ENCODE results near the gene BOLL.
A peak's percentile ranks its signal among the peaks of the same experiment; 100 is the strongest.
"Not testable (repeated sequence)": the region's sequence is repeated elsewhere in the genome, so short reads cannot be mapped to it uniquely, and the experiment has no call there.

BOLL gene, protein sequence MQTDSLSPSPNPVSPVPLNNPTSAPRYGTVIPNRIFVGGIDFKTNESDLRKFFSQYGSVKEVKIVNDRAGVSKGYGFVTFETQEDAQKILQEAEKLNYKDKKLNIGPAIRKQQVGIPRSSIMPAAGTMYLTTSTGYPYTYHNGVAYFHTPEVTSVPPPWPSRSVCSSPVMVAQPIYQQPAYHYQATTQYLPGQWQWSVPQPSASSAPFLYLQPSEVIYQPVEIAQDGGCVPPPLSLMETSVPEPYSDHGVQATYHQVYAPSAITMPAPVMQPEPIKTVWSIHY

DNA sequence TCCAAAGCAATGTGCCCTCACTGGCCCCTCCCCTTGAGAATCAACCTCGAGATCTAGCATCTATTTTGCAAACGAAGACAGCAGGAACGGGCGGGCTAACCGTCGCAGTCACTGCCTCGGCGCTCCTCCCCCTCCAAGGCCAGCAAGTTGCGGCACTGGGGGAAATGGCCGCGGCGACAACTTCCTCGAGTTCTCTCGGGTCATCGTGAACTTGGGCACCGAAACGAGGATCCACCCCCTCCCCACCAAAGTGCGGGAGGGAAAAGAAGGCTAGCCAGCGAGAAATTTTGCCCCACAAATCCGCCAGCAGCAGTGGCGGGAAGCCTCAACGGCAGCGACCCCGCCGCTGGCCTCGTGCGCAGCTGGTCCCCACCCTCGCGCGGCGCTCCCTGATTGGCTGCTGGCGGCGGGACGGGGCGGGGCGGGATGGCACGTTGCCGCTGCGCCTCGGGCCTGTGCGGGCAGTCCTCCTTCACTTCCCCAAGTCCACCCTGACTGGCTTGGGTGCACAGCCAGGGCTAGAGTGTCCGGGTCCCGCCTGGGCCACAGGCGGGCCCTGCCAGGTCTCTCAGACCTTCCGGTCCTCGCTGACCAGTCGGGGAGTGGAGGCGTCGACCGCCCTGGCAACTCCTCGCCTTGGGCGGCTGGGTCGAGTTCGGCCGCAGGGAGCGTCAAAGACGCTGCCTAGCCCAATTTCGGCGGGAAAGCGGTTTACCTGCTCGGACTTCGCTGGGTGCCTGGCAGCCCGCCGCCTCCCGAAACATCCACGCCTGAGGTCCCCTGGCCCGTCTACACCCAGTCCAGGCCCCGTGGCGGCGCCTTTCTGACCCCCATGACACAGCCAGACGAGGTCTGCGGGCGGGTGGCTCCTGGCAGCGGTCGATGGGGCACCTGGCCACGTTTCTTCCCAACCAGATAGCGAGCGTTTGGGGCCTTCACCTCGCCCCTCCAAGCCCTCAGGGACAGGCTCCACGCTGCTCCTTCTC is at the start of gene BOLL:
TSS of gene BOLL (minus strand) at position 364 of the 986 bp plus-strand sequence. CDS start 3,469 bp downstream, outside the sequence.
- DNase-seq (ENCODE audit: low read depth in 2 of 3, low spot score in 2 of 3), result no peak

GRCh38 chr2:197834771-197835170 is 49.7 kb upstream of the BOLL start:
- not testable (repeated sequence) for DNase-seq (ENCODE audit: low read depth in 2 of 3, low spot score in 2 of 3)

DNA sequence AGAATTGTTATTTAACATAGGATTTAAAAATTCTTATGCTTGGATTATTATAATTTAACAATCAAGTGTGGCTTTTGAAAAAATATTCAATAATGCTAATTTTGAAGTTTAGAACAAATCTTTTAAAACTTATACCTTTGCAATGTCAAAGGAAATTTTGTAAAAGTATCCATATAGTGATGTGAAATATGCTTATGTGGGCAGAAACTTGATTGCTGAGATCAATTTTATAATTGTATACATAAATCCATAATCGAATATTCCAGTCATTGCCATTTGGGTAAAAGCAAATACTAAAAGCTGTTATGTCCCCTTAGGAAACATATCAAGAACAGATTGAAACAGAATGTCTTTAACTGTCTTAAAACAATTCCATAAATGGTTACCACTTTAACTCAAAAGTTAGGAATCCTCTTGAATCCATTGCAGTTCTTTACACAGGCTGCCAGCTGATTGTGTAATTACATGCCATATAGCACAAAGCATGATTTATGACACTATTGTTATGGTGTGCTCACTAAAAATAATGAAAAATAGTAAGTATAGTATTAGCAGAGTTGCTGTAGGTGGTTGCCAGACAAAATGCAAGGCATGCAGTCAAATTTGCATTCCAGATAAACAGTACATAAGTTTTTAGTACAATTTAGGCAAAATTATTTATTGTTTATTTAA is 43.5 kb upstream of the BOLL start:
- DNase-seq (ENCODE audit: low read depth in 2 of 3, low spot score in 2 of 3), result no peak

DNA sequence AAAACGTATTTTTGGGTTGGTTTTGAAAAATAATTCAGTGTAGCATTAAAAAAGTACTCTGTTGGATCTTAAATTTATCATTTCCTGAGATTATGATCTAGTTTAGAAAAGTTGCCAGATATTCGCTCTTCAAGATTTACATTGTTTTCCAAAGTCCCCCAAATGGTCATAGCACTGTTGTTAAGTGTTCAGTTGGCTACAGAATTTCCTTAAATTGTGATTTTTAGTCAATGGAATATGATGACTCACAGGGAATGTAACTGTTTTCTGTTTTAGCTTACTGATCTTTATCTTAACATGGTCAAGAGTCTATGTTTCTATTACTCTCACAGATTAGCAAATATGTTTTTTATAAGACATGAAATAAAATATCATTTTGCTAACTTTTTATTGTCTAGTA is 42.5 kb upstream of the BOLL start:
- DNase-seq (ENCODE audit: low read depth in 2 of 3, low spot score in 2 of 3), result no peak

GRCh38 chr2:197822333-197822732 is 37.2 kb upstream of the BOLL start:
- no peak for DNase-seq (ENCODE audit: low read depth in 2 of 3, low spot score in 2 of 3)

GRCh38 chr2:197821550-197822289 is 36.6 kb upstream of the BOLL start:
- no peak for DNase-seq (ENCODE audit: low read depth in 2 of 3, low spot score in 2 of 3)

DNA sequence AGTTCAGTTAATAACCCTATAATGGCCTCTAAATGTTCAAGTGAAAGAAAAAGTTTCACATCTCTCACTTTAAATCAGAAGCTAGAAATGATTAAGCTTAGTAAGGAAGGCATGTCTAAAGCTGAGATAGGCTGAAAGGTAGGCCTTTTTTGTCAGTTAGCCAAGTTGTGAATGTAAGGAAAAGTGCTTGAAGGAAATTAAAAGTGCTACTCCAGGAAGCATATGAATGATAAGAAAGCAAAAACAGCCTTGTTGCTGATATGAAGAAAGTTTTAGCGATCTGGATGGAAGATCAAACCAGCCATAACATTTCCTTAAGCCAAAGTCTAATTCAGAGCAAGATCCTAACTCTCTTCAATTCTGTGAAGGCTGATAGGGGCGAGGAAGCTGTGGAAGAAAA is 29.4 kb upstream of the BOLL start:
- no peak for DNase-seq (ENCODE audit: low read depth in 2 of 3, low spot score in 2 of 3)

GRCh38 chr2:197813093-197813787 is 28.1 kb upstream of the BOLL start:
- no peak for DNase-seq (ENCODE audit: low read depth in 2 of 3, low spot score in 2 of 3)

- DNase-seq (ENCODE audit: low read depth in 2 of 3, low spot score in 2 of 3), result no peak
Observed at GRCh38 chr2:197810491-197810890, 25.4 kb upstream of the BOLL start.

GRCh38 chr2:197810016-197810415 is 24.9 kb upstream of the BOLL start:
- no peak for DNase-seq (ENCODE audit: low read depth in 2 of 3, low spot score in 2 of 3)

DNA sequence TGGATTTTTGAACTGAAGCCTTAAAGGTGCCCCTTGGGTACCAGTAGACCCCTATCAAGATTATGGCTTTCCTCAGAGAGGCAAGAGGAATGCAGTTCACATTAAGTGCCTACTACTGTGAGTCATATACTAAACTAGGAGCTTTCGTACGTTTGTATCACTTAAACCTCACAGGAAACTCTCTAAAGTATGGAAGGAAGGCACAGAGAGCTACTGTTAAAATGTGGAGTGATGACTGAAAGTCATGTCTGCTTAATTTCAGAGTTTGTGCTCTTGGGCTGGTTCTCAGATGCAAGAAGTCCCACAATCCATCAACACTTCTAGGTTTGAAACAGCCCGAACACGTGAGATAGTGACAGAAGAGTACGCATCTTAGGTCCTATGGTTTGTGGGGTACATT is 23.9 kb upstream of the BOLL start:
- DNase-seq (ENCODE audit: low read depth in 2 of 3, low spot score in 2 of 3), result no peak

DNA sequence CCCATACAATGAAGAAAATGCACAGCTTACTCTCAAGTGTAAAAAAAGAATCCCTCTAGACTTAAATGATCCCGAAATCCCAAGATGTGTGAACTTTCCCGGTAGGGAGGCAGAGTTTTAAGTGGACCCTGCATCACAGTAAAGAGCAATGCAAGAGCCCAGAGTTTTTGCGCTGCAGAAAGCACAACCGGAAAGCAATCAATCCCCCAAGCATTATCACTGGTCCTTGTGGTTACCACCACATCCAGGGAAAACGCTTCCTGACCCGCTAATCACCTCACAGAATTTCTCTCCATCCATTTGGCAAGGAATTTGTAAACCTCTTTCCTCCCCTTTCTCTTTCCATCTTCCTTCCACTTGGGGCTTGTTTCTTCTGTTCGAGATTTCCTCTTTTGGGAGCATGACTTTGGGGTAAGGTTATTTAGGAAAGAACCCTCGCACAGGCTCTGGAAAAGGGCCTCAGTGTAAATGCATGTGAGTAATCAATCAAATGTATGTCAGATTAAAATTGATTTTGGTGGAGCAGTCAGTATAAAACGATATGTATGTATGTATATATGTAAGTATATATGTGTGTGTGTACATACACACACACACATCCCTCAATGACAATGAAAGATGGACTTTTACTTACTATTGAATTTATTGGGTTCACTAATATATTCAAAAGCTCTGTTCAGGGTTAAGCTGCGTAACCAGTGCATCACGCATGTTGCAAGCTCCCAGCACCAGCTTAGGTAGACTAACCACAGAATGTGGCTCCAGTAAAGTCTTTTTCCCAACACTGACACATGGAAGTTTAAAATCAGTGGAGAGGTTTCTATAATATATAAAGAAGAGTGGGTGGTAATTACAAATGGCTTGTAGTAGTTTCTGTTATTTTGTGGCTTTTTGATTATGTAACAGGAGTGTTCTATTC is 20.9 kb upstream of the BOLL start:
- no peak for DNase-seq (ENCODE audit: low read depth in 2 of 3, low spot score in 2 of 3)

- peak in 2 of 3 experiments; percentile 2 to 17 for DNase-seq (ENCODE audit: low read depth in 2 of 3, low spot score in 2 of 3)
Observed at GRCh38 chr2:197804758-197805714, 19.9 kb upstream of the BOLL start.

DNA sequence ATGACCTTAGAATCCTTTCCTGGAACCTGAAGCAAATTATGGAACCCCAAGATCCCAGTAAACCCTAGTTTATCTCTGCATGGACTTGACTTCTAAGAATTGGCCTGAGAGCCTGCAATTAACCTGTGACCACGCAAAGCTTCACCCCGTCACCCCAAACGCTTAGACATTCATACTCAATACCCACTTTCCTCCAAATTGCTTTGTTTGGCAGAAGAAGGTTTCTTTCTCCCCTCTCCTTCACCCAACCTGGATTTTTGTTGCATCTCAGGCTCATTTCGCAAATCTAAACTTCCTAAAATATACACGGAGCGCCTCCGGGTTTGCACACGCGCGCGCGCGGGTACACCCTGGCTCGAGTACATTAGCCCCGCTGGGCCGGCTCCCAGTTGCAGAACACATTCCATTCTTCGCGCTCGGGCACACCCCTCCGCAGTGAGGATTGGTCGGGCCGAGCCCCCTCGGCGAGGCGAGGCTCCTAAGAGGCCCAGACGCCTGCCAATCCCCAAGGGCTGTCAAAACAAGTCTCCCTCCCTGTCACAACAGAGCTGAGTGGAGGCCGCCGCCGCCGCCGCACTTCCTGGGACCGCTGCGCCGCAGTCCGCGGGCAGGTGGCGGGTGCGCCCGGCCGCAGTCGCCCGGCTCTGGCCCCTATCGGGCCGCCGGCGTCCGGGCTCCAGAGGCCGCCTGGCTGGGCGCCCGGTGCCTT is 19.1 kb upstream of the BOLL start, which contains the start of gene PLCL1:
TSS of gene PLCL1 (plus strand) at position 545 of the 709 bp plus-strand sequence.
- peak; percentile 55 to 72 (median 55) for DNase-seq (ENCODE audit: low read depth in 2 of 3, low spot score in 2 of 3)

- no peak for DNase-seq (ENCODE audit: low read depth in 2 of 3, low spot score in 2 of 3)
Observed at GRCh38 chr2:197803033-197803444, 17.9 kb upstream of the BOLL start.

- no peak for DNase-seq (ENCODE audit: low read depth in 2 of 3, low spot score in 2 of 3)
Observed at GRCh38 chr2:197801033-197801432, 15.9 kb upstream of the BOLL start.

DNA sequence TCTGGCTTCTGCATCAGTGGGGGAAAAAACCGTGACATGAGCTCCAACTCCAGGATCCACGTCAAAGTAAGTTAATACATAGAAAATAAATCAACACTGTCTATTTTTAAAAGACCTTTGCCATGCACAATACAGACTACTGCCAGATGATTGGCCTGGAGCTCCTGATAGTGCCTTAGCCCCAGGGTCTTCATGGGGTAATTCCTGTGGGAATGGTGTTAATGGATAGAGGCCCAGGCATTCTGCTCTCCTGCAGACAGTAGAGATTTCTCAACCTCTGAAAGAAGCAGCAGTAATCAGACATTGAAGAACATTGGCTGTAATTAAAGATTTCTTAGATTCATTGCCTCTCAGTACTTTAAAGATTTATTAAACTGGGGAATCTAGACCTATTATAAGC is 15.0 kb upstream of the BOLL start:
- no peak for DNase-seq (ENCODE audit: low read depth in 2 of 3, low spot score in 2 of 3)

Data from activated CD8-positive, alpha-beta memory T cell treated with anti-CD3 and anti-CD28 coated beads for 48 hours (primary cell).